H1 (cell line): ENCODE measurements around the gene COL2A1. TPM values are rescaled to one million over a fixed set of nuclear protein-coding genes. Genes with fewer than 3 reads are reported as not detected.

ENCODE experiments used
- CTCF ChIA-PET: fragments of 300-600 bp; sonication (Branson Sonifier 250); formaldehyde crosslinking; loops from one replicate; lab custom pipeline; 2021; ENCODE audit not compliant: partially characterized antibody; lab: Charles Lee
- POLR2A ChIA-PET: fragments of 300-600 bp; sonication (Branson Sonifier 250); formaldehyde crosslinking; loops from one replicate; lab custom pipeline; 2021; ENCODE audit warnings: inconsistent platforms; ENCODE audit not compliant: partially characterized antibody; lab: Charles Lee
- DNase-seq, 2 experiments: peaks; one replicate each; pipeline versions ENCODE4 v3.0.0 to v3.0.0-alpha.2; 2010 to 2022; ENCODE audit warnings: low spot score in 2 of 2, low read depth in 1 of 2, mixed read lengths in 1 of 2
- FAIRE-seq: peaks from 2 replicates; lab custom pipeline; 2011; peaks lifted over from hg19 to GRCh38; lab: Jason Lieb, UNC
- H2AFZ ChIP-seq: 2 replicates; pipeline ENCODE4 v1.8.1; 2012; ENCODE audit warnings: low read length, inconsistent platforms
- H2AK5ac ChIP-seq: 2 replicates; pipeline ENCODE4 v1.6.1; 2013; ENCODE audit warnings: low read depth, low read length
- H2BK120ac ChIP-seq: replicated peaks from 2 replicates; pipeline ENCODE3; 2013; ENCODE audit warnings: low read depth, low read length, inconsistent platforms
- H2BK12ac ChIP-seq: 2 replicates; pipeline ENCODE4 v1.6.1; 2013; ENCODE audit warnings: low read depth, low read length
- H2BK15ac ChIP-seq: 2 replicates; pipeline ENCODE4 v1.6.1; 2013; ENCODE audit warnings: low read length
- H2BK20ac ChIP-seq: 2 replicates; pipeline ENCODE4 v1.6.1; 2013; ENCODE audit warnings: low read length
- H2BK5ac ChIP-seq: 2 replicates; pipeline ENCODE4 v1.6.1; 2013; ENCODE audit warnings: low read depth, low read length
- H3K14ac ChIP-seq: 2 replicates; pipeline ENCODE4 v1.6.1; 2013; ENCODE audit warnings: inconsistent platforms; ENCODE audit not compliant: insufficient read length
- H3K18ac ChIP-seq: 2 replicates; pipeline ENCODE4 v1.6.1; 2013; ENCODE audit warnings: low read length; ENCODE audit errors: extremely low read depth
- H3K23ac ChIP-seq: 2 replicates; pipeline ENCODE4 v1.6.1; 2013; ENCODE audit warnings: inconsistent platforms; ENCODE audit not compliant: insufficient read length
- H3K23me2 ChIP-seq: 2 replicates; pipeline ENCODE4 v1.6.1; 2013; ENCODE audit warnings: low read depth, low read length
- H3K27ac ChIP-seq: 2 replicates; pipeline ENCODE4 v1.6.1; 2011; ENCODE audit warnings: low read depth, low read length, inconsistent platforms
- H3K27me3 ChIP-seq, 4 experiments: replicated peaks in 1 of 4; 1 replicate in 1 of 4; 2 replicates in 3 of 4; pipeline versions ENCODE4 v1.6.1 to v1.8.1; 2011 to 2013; ENCODE audit warnings: low read length in 3 of 4, mild to moderate bottlenecking in 3 of 4, inconsistent platforms in 2 of 4, mixed read lengths in 2 of 4, moderate library complexity in 1 of 4; ENCODE audit not compliant: control insufficient read depth in 3 of 4, insufficient read depth in 3 of 4; ENCODE audit errors: extremely low read depth in 1 of 4
- H3K36me3 ChIP-seq, 4 experiments: 2 replicates each; pipeline versions ENCODE4 v1.6.1 to v1.8.1; 2011 to 2013; ENCODE audit warnings: mild to moderate bottlenecking in 4 of 4, low read length in 3 of 4, moderate library complexity in 2 of 4, control low read depth in 1 of 4, inconsistent platforms in 1 of 4; ENCODE audit not compliant: insufficient read depth in 4 of 4, control insufficient read depth in 2 of 4
- H3K4ac ChIP-seq: replicated peaks from 2 replicates; pipeline ENCODE3; 2013; ENCODE audit warnings: low read length, low read depth, mixed read lengths, inconsistent platforms; ENCODE audit not compliant: insufficient read length
- H3K4me1 ChIP-seq, 4 experiments: replicated peaks in 1 of 4; 1 replicate in 1 of 4; 2 replicates in 3 of 4; pipeline versions ENCODE4 v1.6.1 to v1.8.1; 2011 to 2013; ENCODE audit warnings: low read length in 3 of 4, inconsistent platforms in 2 of 4, mixed read lengths in 1 of 4; ENCODE audit not compliant: insufficient read depth in 4 of 4, control insufficient read depth in 3 of 4
- H3K4me2 ChIP-seq, 2 experiments: 2 replicates each; pipeline versions ENCODE4 v1.6.1 to v1.8.1; 2011 to 2013; ENCODE audit warnings: low read depth in 2 of 2, low read length in 2 of 2, control low read depth in 1 of 2, inconsistent platforms in 1 of 2, mild to moderate bottlenecking in 1 of 2; ENCODE audit not compliant: insufficient read depth in 1 of 2
- H3K4me3 ChIP-seq, 4 experiments: fragments of 200-600, 300-600 bp in 1 of 4; sonication (generic), shearing (Covaris generic), sonication (Bioruptor Twin) in 1 of 4; 2 replicates each; pipeline versions ENCODE4 v1.5.1 to v1.8.1; 2011 to 2016; ENCODE audit warnings: low read length in 4 of 4, low read depth in 3 of 4, control low read depth in 2 of 4, inconsistent platforms in 2 of 4, mild to moderate bottlenecking in 2 of 4, mixed read lengths in 1 of 4, moderate library complexity in 1 of 4; ENCODE audit not compliant: insufficient read depth in 2 of 4; ENCODE audit errors: extremely low read depth in 1 of 4
- H3K56ac ChIP-seq: replicated peaks from 2 replicates; pipeline ENCODE3; 2013; ENCODE audit warnings: low read depth, mild to moderate bottlenecking, mixed read lengths, low read length, inconsistent platforms; ENCODE audit not compliant: insufficient read length
- H3K79me1 ChIP-seq: 2 replicates; pipeline ENCODE4 v1.6.1; 2013; ENCODE audit warnings: low read depth, low read length, control low read depth
- H3K79me2 ChIP-seq, 2 experiments: 2 replicates each; pipeline versions ENCODE4 v1.6.1 to v1.8.1; 2012 to 2013; ENCODE audit warnings: low read length in 2 of 2, mild to moderate bottlenecking in 2 of 2, inconsistent platforms in 1 of 2; ENCODE audit not compliant: insufficient read depth in 2 of 2, control insufficient read depth in 1 of 2
- H3K9ac ChIP-seq, 4 experiments: replicated peaks in 1 of 4; 1 replicate in 1 of 4; 2 replicates in 3 of 4; pipeline versions ENCODE4 v1.6.1 to v1.8.1; 2011 to 2013; ENCODE audit warnings: low read depth in 3 of 4, low read length in 3 of 4, control low read depth in 2 of 4, mild to moderate bottlenecking in 2 of 4, moderate library complexity in 2 of 4, inconsistent platforms in 1 of 4; ENCODE audit errors: extremely low read depth in 1 of 4
- H3K9me3 ChIP-seq, 2 experiments: 2 replicates each; pipeline versions ENCODE4 v1.6.1 to v1.8.1; 2012 to 2013; ENCODE audit warnings: mild to moderate bottlenecking in 2 of 2, moderate library complexity in 2 of 2, control low read depth in 1 of 2, inconsistent platforms in 1 of 2, low read depth in 1 of 2, low read length in 1 of 2, mixed read lengths in 1 of 2; ENCODE audit not compliant: insufficient read depth in 2 of 2
- H4K20me1 ChIP-seq, 2 experiments: replicated peaks in 1 of 2; 2 replicates each; pipeline versions ENCODE3 to v1.8.1; 2011 to 2013; ENCODE audit warnings: inconsistent platforms in 2 of 2, low read length in 2 of 2, mild to moderate bottlenecking in 1 of 2; ENCODE audit not compliant: insufficient read depth in 2 of 2, control insufficient read depth in 1 of 2
- H4K5ac ChIP-seq: 2 replicates; pipeline ENCODE4 v1.6.1; 2013; ENCODE audit warnings: low read length, low read depth, mixed read lengths, inconsistent platforms; ENCODE audit not compliant: insufficient read length
- H4K8ac ChIP-seq: 2 replicates; pipeline ENCODE4 v1.8.0; 2013; ENCODE audit warnings: mild to moderate bottlenecking, moderate library complexity, low read length, inconsistent platforms; ENCODE audit not compliant: insufficient read depth; ENCODE audit errors: extremely low read depth
- H4K91ac ChIP-seq: replicated peaks from 2 replicates; pipeline ENCODE3; 2013; ENCODE audit warnings: low read length, mixed read lengths, inconsistent platforms; ENCODE audit not compliant: insufficient read length
- CBX5 ChIP-seq: fragments of 300-800, 300-1000 bp; sonication (generic); IDR thresholded peaks from 2 replicates; pipeline ENCODE4 v1.7.1; 2016; ENCODE audit warnings: antibody characterized with exemption, low read length, low read depth
- GABPA ChIP-seq: IDR thresholded peaks from 2 replicates; pipeline ENCODE4 v1.6.1; 2011; ENCODE audit warnings: mild to moderate bottlenecking, low read length, moderate library complexity, borderline replicate concordance; ENCODE audit not compliant: insufficient read depth
- HDAC6 ChIP-seq: IDR thresholded peaks from one replicate; pipeline ENCODE4 v1.7.1; 2012; ENCODE audit warnings: low read depth, mild to moderate bottlenecking, inconsistent platforms, low read length, moderate library complexity
- MAX ChIP-seq: IDR thresholded peaks from 2 replicates; pipeline ENCODE4 v1.6.1; 2012; ENCODE audit warnings: inconsistent platforms
- NANOG ChIP-seq: IDR thresholded peaks from 2 replicates; pipeline ENCODE4 v1.6.1; 2011; ENCODE audit warnings: low read length, low read depth, mild to moderate bottlenecking, inconsistent platforms; ENCODE audit not compliant: insufficient read depth, poor library complexity, severe bottlenecking
- POU5F1 ChIP-seq: IDR thresholded peaks from 2 replicates; pipeline ENCODE4 v1.6.1; 2011; ENCODE audit warnings: low read depth, mild to moderate bottlenecking, low read length, moderate library complexity
- RNF2 ChIP-seq: fragments of 200-900, 300-1000 bp; sonication (generic); IDR thresholded peaks from 2 replicates; pipeline ENCODE4 v1.7.1; 2016; ENCODE audit warnings: borderline replicate concordance, low read depth, mild to moderate bottlenecking, antibody characterized with exemption, low read length; ENCODE audit not compliant: poor library complexity, severe bottlenecking; ENCODE audit errors: missing control alignments
- SP2 ChIP-seq: IDR thresholded peaks from 2 replicates; pipeline ENCODE4 v1.6.1; 2012; ENCODE audit warnings: mild to moderate bottlenecking, low read length, inconsistent platforms
- SUZ12 ChIP-seq: fragments of 200-600 bp; sonication (generic); IDR thresholded peaks from 2 replicates; pipeline ENCODE4 v1.6.1; 2012; ENCODE audit warnings: mild to moderate bottlenecking, inconsistent platforms, low read length, moderate library complexity, mixed read lengths
- ZNF274 ChIP-seq: IDR thresholded peaks from 2 replicates; pipeline ENCODE4 v1.7.0; 2012; ENCODE audit warnings: low read length, borderline replicate concordance; ENCODE audit errors: extremely low read depth
- WGBS, 2 experiments: shearing (Covaris generic) in 1 of 2; methylation state at CpG; one replicate each; pipeline versions ENCODE4 v1.1.6 to v1.1.7; 2013 to 2015; ENCODE audit warnings: low lambda C conversion rate in 2 of 2, mixed read lengths in 2 of 2, inconsistent platforms in 1 of 2, low coverage in 1 of 2, missing lambda C conversion rate in 1 of 2; ENCODE audit not compliant: insufficient replicate concordance in 2 of 2, insufficient coverage in 1 of 2, insufficient read length in 1 of 2; ENCODE audit errors: extremely low coverage in 1 of 2, missing lambda C conversion rate in 1 of 2; 5-methylcytosine and 5-hydroxymethylcytosine counted together
- polyA plus RNA-seq, 7 experiments: library from polyadenylated mRNA; depleted of rRNA in 3 of 7; stranded (reverse) in 5 of 7; unstranded in 2 of 7; fragments of >200 nt in 5 of 7; fragments of 200-250 nt in 2 of 7; gene quantifications; 1 replicate in 5 of 7; 2 replicates in 1 of 7; 4 replicates in 1 of 7; pipeline versions ENCODE4 v1.2.1 to v1.2.3, GENCODE V29; 2011 to 2013; ENCODE audit warnings: missing spikeins in 2 of 7, mixed read lengths in 2 of 7
- total RNA-seq: library from RNA; stranded (reverse); fragmentation: NEBNext Ultra II Directional; extraction: Animal tissue kit (Norgen Biotek cat#: 25700); gene quantifications from 2 replicates; pipeline ENCODE4 v1.2.1, GENCODE V29; 2021
- TF ChIP-seq, protein P1 (sequence below): IDR thresholded peaks from 2 replicates; pipeline ENCODE4 v1.6.1; 2012; ENCODE audit warnings: low read length, inconsistent platforms

The COL2A1 gene
- total and polyA plus RNA-seq, 2 of the 8 experiments (the other 6 are each of a cell fraction or from before 2014, with no cell fraction given): 4.2 to 14.6 TPM

DNA sequence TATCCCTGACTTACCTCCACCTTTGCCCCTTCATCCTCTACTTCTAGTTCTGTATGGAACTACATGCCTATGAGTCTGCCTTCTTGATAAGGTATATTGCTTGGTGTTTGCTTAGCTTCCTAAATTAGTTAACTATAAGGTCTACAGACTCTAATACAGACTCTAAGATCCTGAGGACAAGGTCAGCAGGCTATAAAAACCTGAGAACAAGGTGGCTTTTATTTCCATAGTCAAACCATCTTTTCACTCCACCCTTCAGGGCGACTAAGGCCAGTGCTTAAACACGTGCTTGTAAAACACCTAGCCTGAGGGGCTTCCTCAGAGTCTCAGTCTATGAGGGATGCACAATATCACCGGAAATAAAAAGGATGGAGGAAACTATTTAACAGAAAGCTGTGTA lies 36.1 kb upstream of the COL2A1 start:
- ChIA-PET POLR2A (interaction anchor here (1.4 to 1.6 kb wide), 3 partner anchors 12 to 19 kb away, joined by 3 to 7 read pairs (median 3); no protein-coding TSS in a partner anchor), CTCF (interaction anchor here (1.0 to 1.5 kb wide), 2 partner anchors 98 to 282 kb away, joined by 3 read pairs; partner anchors contain the start of gene RAPGEF3)
- no peak for FAIRE-seq
- Histone ChIP-seq H3K36me3 (peaks cover 8 to 14% (median 10%) of the 10 kb centered on the region in 4 experiments), H3K4me3 (no peak overlapping the region), H2AFZ (no peak overlapping the region), H4K91ac (no peak overlapping the region), H3K79me2 (no peaks in the 10 kb centered on the region), H3K9ac (no peak overlapping the region), H3K23ac (no peak overlapping the region), H3K56ac (no peak overlapping the region), H3K27me3 (peaks cover 0 to 9% (median 7%) of the 10 kb centered on the region in 4 experiments; a peak in 4 of 7 replicates), H3K4me2 (no peak overlapping the region), H2BK15ac (no peak overlapping the region), H2AK5ac (no peak overlapping the region), H3K23me2 (peaks cover 2% of the 10 kb centered on the region; the same call in 1 of the 2 replicates), H2BK5ac (no peak overlapping the region), H3K79me1 (no peaks in the 10 kb centered on the region), H2BK120ac (no peak overlapping the region), H2BK12ac (no peak overlapping the region), H3K18ac (no peak overlapping the region), H3K9me3 (no peaks in the 10 kb centered on the region), H4K5ac (no peak overlapping the region), H2BK20ac (no peak overlapping the region), H4K8ac (no peak overlapping the region), H3K4me1 (peaks cover 11 to 17% (median 14%) of the 10 kb centered on the region in 4 experiments), H3K27ac (no peak overlapping the region), H3K14ac (no peak overlapping the region), H4K20me1 (no peaks in the 10 kb centered on the region), H3K4ac (no peak overlapping the region)
- WGBS, 2 experiments: 86% methylated on average over 3 of the region's 3 CpGs; no CpG with 5 or more reads in 1 of the 2 experiments
- DNase-seq: no peak
- TF ChIP-seq RNF2: no peak
- TF ChIP-seq POU5F1: no peak
- TF ChIP-seq NANOG: no peak
- no peak for TF ChIP-seq CBX5
- no peak for TF ChIP-seq HDAC6
- TF ChIP-seq GABPA: no peak
- TF ChIP-seq SUZ12: no peak
- no peak for TF ChIP-seq SP2
- TF ChIP-seq, protein P1, sequence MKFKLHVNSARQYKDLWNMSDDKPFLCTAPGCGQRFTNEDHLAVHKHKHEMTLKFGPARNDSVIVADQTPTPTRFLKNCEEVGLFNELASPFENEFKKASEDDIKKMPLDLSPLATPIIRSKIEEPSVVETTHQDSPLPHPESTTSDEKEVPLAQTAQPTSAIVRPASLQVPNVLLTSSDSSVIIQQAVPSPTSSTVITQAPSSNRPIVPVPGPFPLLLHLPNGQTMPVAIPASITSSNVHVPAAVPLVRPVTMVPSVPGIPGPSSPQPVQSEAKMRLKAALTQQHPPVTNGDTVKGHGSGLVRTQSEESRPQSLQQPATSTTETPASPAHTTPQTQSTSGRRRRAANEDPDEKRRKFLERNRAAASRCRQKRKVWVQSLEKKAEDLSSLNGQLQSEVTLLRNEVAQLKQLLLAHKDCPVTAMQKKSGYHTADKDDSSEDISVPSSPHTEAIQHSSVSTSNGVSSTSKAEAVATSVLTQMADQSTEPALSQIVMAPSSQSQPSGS: no peak
- TF ChIP-seq ZNF274: no peak
- no peak for TF ChIP-seq MAX
